HCT116 (cell line): ENCODE data around the gene SEC61A2. TPM values are rescaled to one million over a fixed set of nuclear protein-coding genes. Genes with fewer than 3 reads are reported as not detected.

Experiments
- ATAC-seq: fragments of 200-7000 bp; cut with Tn5 transposase; 2 replicates; pipeline ENCODE4 v1.9.1; 2020; ENCODE audit warnings: mild to moderate bottlenecking, moderate library complexity
- BruUV-seq: library from RNA; stranded (reverse); fragments of 400-500 nt; replicated peaks from 2 replicates; lab custom pipeline; 2021; lab: Mats Ljungman, UMichigan
- CTCF ChIA-PET: fragments of 300-600 bp; sonication (Branson Sonifier 250); formaldehyde crosslinking; loops from one replicate; lab custom pipeline; 2021; ENCODE audit warnings: antibody characterized with exemption; lab: Charles Lee
- POLR2A ChIA-PET: fragments of 300-600, 350-600 bp; sonication (Branson Sonifier 250); formaldehyde crosslinking; loops from one replicate; lab custom pipeline; 2021; ENCODE audit warnings: antibody characterized with exemption; lab: Charles Lee
- RAD21 ChIA-PET, 2 experiments: fragments of 300-600 bp; sonication (Branson Sonifier 250); formaldehyde crosslinking; loops; one replicate each; lab custom pipeline; 2023; ENCODE audit warnings: low total read pairs in 2 of 2; ENCODE audit not compliant: uncharacterized antibody in 2 of 2, unreplicated experiment in 2 of 2, low non-redundant PET in 1 of 2; lab: Charles Lee
- DNase-seq: peaks from one replicate; pipeline ENCODE4 v3.0.0-alpha.2; 2010; ENCODE audit warnings: low read depth, low spot score
- H2AFZ ChIP-seq: fragments of 200-600 bp; shearing (Covaris generic), sonication (generic); 2 replicates; pipeline ENCODE4 v1.6.1; 2017; ENCODE audit warnings: low read depth, mixed run types, mixed read lengths, antibody characterized with exemption, low read length; ENCODE audit not compliant: poor library complexity, severe bottlenecking
- H3K27ac ChIP-seq: 2 replicates; pipeline ENCODE4 v1.5.1; 2012; ENCODE audit warnings: low read depth, low read length
- H3K27me3 ChIP-seq: fragments of 200-600 bp; sonication (generic); 2 replicates; pipeline ENCODE4 v1.6.1; 2016; ENCODE audit warnings: mixed run types, low read length, mixed read lengths; ENCODE audit not compliant: insufficient read depth
- H3K36me3 ChIP-seq, 2 experiments: fragments of 200-500 bp in 1 of 2; fragments of 200-600 bp in 1 of 2; sonication (Bioruptor generic) in 1 of 2; sonication (generic) in 1 of 2; 2 replicates each; pipeline versions ENCODE4 v1.5.1 to v1.6.1; 2014 to 2016; ENCODE audit warnings: low read length in 2 of 2, inconsistent platforms in 1 of 2, mixed read lengths in 1 of 2, mixed run types in 1 of 2; ENCODE audit not compliant: insufficient read depth in 2 of 2, control insufficient read depth in 1 of 2
- H3K4me1 ChIP-seq, 2 experiments: fragments of 200-600 bp in 1 of 2; sonication (generic) in 1 of 2; 2 replicates each; pipeline versions ENCODE4 v1.5.1 to v1.6.1; 2012 to 2017; ENCODE audit warnings: low read length in 2 of 2, inconsistent platforms in 1 of 2, mild to moderate bottlenecking in 1 of 2, mixed read lengths in 1 of 2, mixed run types in 1 of 2, moderate library complexity in 1 of 2; ENCODE audit not compliant: insufficient read depth in 2 of 2, control insufficient read depth in 1 of 2
- H3K4me2 ChIP-seq: fragments of 200-600 bp; sonication (generic); 2 replicates; pipeline ENCODE4 v1.6.1; 2017; ENCODE audit warnings: mixed run types, low read length, mixed read lengths
- H3K4me3 ChIP-seq, 2 experiments: fragments of 200-600 bp in 1 of 2; sonication (generic) in 1 of 2; replicated peaks in 1 of 2; 2 replicates each; pipeline ENCODE4 v1.5.1; 2011 to 2016; ENCODE audit warnings: low read length in 2 of 2, control low read depth in 1 of 2, low read depth in 1 of 2, mild to moderate bottlenecking in 1 of 2, mixed read lengths in 1 of 2, mixed run types in 1 of 2
- H3K79me2 ChIP-seq: fragments of 200-600 bp; sonication (generic); 2 replicates; pipeline ENCODE4 v1.6.1; 2017; ENCODE audit warnings: mild to moderate bottlenecking, mixed run types, low read length, moderate library complexity, mixed read lengths; ENCODE audit not compliant: insufficient read depth
- H3K9ac ChIP-seq: fragments of 200-600 bp; sonication (generic); 2 replicates; pipeline ENCODE4 v1.6.1; 2016; ENCODE audit warnings: low read length, mixed read lengths
- H3K9me2 ChIP-seq: fragments of 200-600 bp; sonication (generic), shearing (Covaris generic); 2 replicates; pipeline ENCODE4 v1.6.1; 2017; ENCODE audit warnings: mixed run types, mild to moderate bottlenecking, moderate library complexity; ENCODE audit not compliant: insufficient read depth
- H3K9me3 ChIP-seq, 2 experiments: fragments of 200-500 bp in 1 of 2; fragments of 200-600 bp in 1 of 2; sonication (Bioruptor generic) in 1 of 2; sonication (generic) in 1 of 2; 2 replicates each; pipeline ENCODE4 v1.6.1; 2014 to 2017; ENCODE audit warnings: low read length in 2 of 2, mixed read lengths in 2 of 2, inconsistent platforms in 1 of 2, low read depth in 1 of 2, mild to moderate bottlenecking in 1 of 2, mixed run types in 1 of 2, moderate library complexity in 1 of 2; ENCODE audit not compliant: control insufficient read depth in 1 of 2, insufficient read depth in 1 of 2
- H4K20me1 ChIP-seq: fragments of 200-600 bp; sonication (generic), shearing (Covaris generic); 2 replicates; pipeline ENCODE4 v1.6.1; 2017; ENCODE audit warnings: mixed run types, mild to moderate bottlenecking, moderate library complexity; ENCODE audit not compliant: insufficient read depth
- CBX3 ChIP-seq: IDR thresholded peaks from 2 replicates; pipeline ENCODE4 v1.6.1; 2012; ENCODE audit warnings: low read depth
- CEBPB ChIP-seq: IDR thresholded peaks from 2 replicates; pipeline ENCODE4 v1.6.1; 2012; ENCODE audit warnings: low read depth
- ELF1 ChIP-seq: IDR thresholded peaks from 2 replicates; pipeline ENCODE4 v1.6.1; 2012; ENCODE audit warnings: low read depth, borderline replicate concordance
- EZH2phosphoT487 ChIP-seq: fragments of 200-600 bp; IDR thresholded peaks from 2 replicates; pipeline ENCODE4 v1.6.1; 2018; ENCODE audit warnings: antibody characterized with exemption, borderline replicate concordance
- FOSL1 ChIP-seq: IDR thresholded peaks from 2 replicates; pipeline ENCODE4 v1.6.1; 2012; ENCODE audit warnings: low read depth
- POLR2A ChIP-seq: IDR thresholded peaks from 2 replicates; pipeline ENCODE4 v1.7.0; 2011; ENCODE audit warnings: borderline replicate concordance; ENCODE audit not compliant: insufficient read depth, insufficient read length; ENCODE audit errors: extremely low read depth
- POLR2AphosphoS5 ChIP-seq: IDR thresholded peaks from 2 replicates; pipeline ENCODE4 v1.6.1; 2011; ENCODE audit warnings: mild to moderate bottlenecking, low read depth, low read length, moderate library complexity
- RAD21 ChIP-seq: IDR thresholded peaks from 2 replicates; pipeline ENCODE4 v1.6.1; 2012; ENCODE audit warnings: low read depth, mild to moderate bottlenecking
- SP1 ChIP-seq: IDR thresholded peaks from 2 replicates; pipeline ENCODE4 v1.6.1; 2012; ENCODE audit warnings: low read depth
- SRF ChIP-seq: IDR thresholded peaks from 2 replicates; pipeline ENCODE4 v1.6.1; 2012; ENCODE audit warnings: low read depth
- TCF7L2 ChIP-seq: IDR thresholded peaks from 2 replicates; pipeline ENCODE4 v1.7.0; 2011; ENCODE audit warnings: borderline replicate concordance, inconsistent platforms; ENCODE audit not compliant: insufficient read depth, insufficient read length; ENCODE audit errors: extremely low read depth
- ZFX ChIP-seq: fragments of 450-650 bp; IDR thresholded peaks from 2 replicates; pipeline ENCODE4 v1.6.1; 2017
- ZNF274 ChIP-seq: fragments of 200-500 bp; sonication (Bioruptor generic); IDR thresholded peaks from 2 replicates; pipeline ENCODE4 v1.6.1; 2014; ENCODE audit warnings: mild to moderate bottlenecking, low read depth, low read length, inconsistent platforms
- intact Hi-C: fragments of 100-400 bp; cut with micrococcal nuclease; formaldehyde crosslinking; loops from 2 replicates; pipeline ENCODE4 v1.10.0; 2022
- total RNA-seq: library from RNA; stranded (reverse); gene quantifications from one replicate; pipeline ENCODE4 v1.2.1, GENCODE V29; 2021; ENCODE audit not compliant: unreplicated experiment
- TF ChIP-seq, protein P1 (sequence below): IDR thresholded peaks from 2 replicates; pipeline ENCODE4 v1.6.1; 2012
- TF ChIP-seq, protein P2 (sequence below): IDR thresholded peaks from 2 replicates; pipeline ENCODE4 v1.6.1; 2012; ENCODE audit warnings: low read depth

The SEC61A2 gene
- total RNA-seq, 1 experiment from 2014 or later, result 10.0 TPM

DNA sequence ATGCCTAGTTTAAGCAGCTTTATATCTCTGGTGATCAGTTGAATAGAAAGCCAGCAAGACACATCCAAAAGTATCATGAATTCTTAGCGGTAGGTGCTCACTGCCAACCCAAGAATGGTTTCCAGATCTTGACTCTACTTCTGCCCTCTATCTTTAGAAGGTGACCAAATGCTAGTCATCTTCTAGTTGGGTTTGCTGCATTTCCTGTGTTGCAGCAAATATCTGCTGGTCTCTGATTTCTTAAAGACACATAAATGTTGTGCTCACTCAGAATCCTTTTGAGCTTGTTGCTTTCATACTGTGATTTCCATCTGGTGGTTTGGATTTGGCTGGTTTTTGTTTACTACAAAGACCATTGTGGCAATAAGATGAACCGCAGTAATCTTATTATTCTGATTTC is 68.7 kb downstream of the SEC61A2 start:
- CTCF ChIA-PET, result no interaction called here

More for the DNA sequence above, 68.7 kb downstream of the SEC61A2 start:
- TF ChIP-seq, protein P1, sequence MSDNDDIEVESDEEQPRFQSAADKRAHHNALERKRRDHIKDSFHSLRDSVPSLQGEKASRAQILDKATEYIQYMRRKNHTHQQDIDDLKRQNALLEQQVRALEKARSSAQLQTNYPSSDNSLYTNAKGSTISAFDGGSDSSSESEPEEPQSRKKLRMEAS, result no peak
- TF ChIP-seq TCF7L2 (no peak), FOSL1 (no peak), SRF (no peak), EZH2phosphoT487 (no peak), CEBPB (no peak), CBX3 (no peak), RAD21 (no peak), ZNF274 (no peak), ELF1 (no peak), POLR2AphosphoS5 (no peak), POLR2A (no peak), ZFX (no peak), SP1 (no peak)
- TF ChIP-seq, protein P2, sequence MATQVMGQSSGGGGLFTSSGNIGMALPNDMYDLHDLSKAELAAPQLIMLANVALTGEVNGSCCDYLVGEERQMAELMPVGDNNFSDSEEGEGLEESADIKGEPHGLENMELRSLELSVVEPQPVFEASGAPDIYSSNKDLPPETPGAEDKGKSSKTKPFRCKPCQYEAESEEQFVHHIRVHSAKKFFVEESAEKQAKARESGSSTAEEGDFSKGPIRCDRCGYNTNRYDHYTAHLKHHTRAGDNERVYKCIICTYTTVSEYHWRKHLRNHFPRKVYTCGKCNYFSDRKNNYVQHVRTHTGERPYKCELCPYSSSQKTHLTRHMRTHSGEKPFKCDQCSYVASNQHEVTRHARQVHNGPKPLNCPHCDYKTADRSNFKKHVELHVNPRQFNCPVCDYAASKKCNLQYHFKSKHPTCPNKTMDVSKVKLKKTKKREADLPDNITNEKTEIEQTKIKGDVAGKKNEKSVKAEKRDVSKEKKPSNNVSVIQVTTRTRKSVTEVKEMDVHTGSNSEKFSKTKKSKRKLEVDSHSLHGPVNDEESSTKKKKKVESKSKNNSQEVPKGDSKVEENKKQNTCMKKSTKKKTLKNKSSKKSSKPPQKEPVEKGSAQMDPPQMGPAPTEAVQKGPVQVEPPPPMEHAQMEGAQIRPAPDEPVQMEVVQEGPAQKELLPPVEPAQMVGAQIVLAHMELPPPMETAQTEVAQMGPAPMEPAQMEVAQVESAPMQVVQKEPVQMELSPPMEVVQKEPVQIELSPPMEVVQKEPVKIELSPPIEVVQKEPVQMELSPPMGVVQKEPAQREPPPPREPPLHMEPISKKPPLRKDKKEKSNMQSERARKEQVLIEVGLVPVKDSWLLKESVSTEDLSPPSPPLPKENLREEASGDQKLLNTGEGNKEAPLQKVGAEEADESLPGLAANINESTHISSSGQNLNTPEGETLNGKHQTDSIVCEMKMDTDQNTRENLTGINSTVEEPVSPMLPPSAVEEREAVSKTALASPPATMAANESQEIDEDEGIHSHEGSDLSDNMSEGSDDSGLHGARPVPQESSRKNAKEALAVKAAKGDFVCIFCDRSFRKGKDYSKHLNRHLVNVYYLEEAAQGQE, result no peak
- intact Hi-C loops, result no loop called here
- ATAC-seq (no peak), DNase-seq (no peak)
- peaks cover 15% of the 10 kb centered on the region; the same call in 1 of the 2 replicates for H4K20me1 ChIP-seq
- peaks cover 11 to 27% of the 10 kb centered on the region in 2 experiments for H3K4me1 ChIP-seq
- no peak overlapping the region for H3K4me3 ChIP-seq
- H3K79me2 ChIP-seq, result peaks cover 98% of the 10 kb centered on the region
- no peaks in the 10 kb centered on the region for H3K9me3 ChIP-seq
- H3K27ac ChIP-seq, result no peak overlapping the region
- peaks cover 12 to 42% of the 10 kb centered on the region in 2 experiments for H3K36me3 ChIP-seq
- no peak overlapping the region for H2AFZ ChIP-seq
- no peaks in the 10 kb centered on the region for H3K27me3 ChIP-seq
- H3K9me2 ChIP-seq, result no peaks in the 10 kb centered on the region
- RAD21 ChIA-PET, result no interaction called here
- no TSS peak for BruUV-seq
- POLR2A ChIA-PET, result no interaction called here
- H3K4me2 ChIP-seq, result peak overlapping the region; percentile 22; the same call in 1 of the 2 replicates
- H3K9ac ChIP-seq, result no peak overlapping the region
